ENCODE data around the gene NGB. TPM values are rescaled to one million over a fixed set of nuclear protein-coding genes. Genes with fewer than 3 reads are reported as not detected.

Gene NGB
- total and polyA plus RNA-seq, 2 donors (not counting 1 experiment from before 2014, with no cell fraction given): not detected

DNA sequence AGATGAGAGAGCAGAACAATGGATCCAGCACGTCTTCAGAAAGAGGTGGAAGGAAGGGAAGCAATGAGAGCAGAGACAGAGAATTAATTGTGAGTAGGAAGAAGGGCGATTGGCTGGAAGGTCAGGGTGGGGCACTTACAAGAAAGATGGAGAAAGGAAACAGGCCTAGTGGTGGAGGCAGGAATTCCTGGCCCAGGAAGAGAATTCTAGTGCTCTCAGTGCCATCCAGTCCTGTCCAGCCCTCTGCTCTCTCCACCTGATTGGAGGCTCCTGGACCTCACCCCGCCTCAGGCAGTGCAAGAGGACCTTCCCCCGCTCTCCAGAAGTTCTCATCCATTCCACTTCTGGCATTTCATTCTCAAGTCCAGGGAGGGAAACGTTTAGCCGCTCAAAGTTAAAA is 43.0 kb downstream of the NGB start:
- Histone ChIP-seq H3K4me2 (replicated peaks; ENCODE audit: low read depth, low read length, poor library complexity, severe bottlenecking) (no peak overlapping the region), H3K4me1 (ENCODE audit: control insufficient read depth in 2 of 2, insufficient read depth in 2 of 2, low read length in 2 of 2) (no peaks in the 10 kb centered on the region), H3K27ac (ENCODE audit: low read length in 2 of 2) (no peak overlapping the region), H2AFZ (ENCODE audit: insufficient read depth, low read depth, low read length, poor library complexity, severe bottlenecking) (no peak overlapping the region), H3K9me3 (ENCODE audit: control extremely low read depth in 1 of 3, control insufficient read depth in 2 of 3, insufficient read depth in 1 of 3, low read length in 2 of 3) (no peaks in the 10 kb centered on the region), H3K4me3 (ENCODE audit: control extremely low read depth in 1 of 5, extremely low read depth in 1 of 5, insufficient read depth in 1 of 5, low read depth in 2 of 5, low read length in 4 of 5) (no peak overlapping the region), H4K20me1 (ENCODE audit: control insufficient read depth, insufficient read depth, low read length, poor library complexity, severe bottlenecking) (no peaks in the 10 kb centered on the region), H3K79me2 (ENCODE audit: control insufficient read depth, insufficient read depth, low read length) (no peaks in the 10 kb centered on the region), H3K27me3 (replicated peaks in 1 of 4; ENCODE audit: control extremely low read depth in 1 of 4, control insufficient read depth in 3 of 4, insufficient read depth in 4 of 4, low read length in 3 of 4) (no peaks in the 10 kb centered on the region), H3K9ac (ENCODE audit: low read length) (no peak overlapping the region), H3K36me3 (replicated peaks in 1 of 2; ENCODE audit: control extremely low read depth in 1 of 2, control insufficient read depth in 1 of 2, extremely low read depth in 1 of 2, insufficient read depth in 2 of 2, low read length in 1 of 2) (no peaks in the 10 kb centered on the region)
- Mint-ChIP-seq H3K27me3 (peaks cover 5% of the 10 kb centered on the region), H3K4me3 (no peak overlapping the region), H3K4me1 (no peaks in the 10 kb centered on the region), H3K27ac (no peak overlapping the region), H3K9me3 (ENCODE audit: insufficient read depth) (no peaks in the 10 kb centered on the region)
- DNase-seq (no peak), ATAC-seq (ENCODE audit: low read depth) (no peak)
- no peak for TF ChIP-seq EZH2 (IDR thresholded peaks at IDR 0.05; ENCODE audit: borderline replicate concordance, insufficient read depth, low read depth, low read length, poor library complexity, severe bottlenecking)
- TF ChIP-seq, protein P1, sequence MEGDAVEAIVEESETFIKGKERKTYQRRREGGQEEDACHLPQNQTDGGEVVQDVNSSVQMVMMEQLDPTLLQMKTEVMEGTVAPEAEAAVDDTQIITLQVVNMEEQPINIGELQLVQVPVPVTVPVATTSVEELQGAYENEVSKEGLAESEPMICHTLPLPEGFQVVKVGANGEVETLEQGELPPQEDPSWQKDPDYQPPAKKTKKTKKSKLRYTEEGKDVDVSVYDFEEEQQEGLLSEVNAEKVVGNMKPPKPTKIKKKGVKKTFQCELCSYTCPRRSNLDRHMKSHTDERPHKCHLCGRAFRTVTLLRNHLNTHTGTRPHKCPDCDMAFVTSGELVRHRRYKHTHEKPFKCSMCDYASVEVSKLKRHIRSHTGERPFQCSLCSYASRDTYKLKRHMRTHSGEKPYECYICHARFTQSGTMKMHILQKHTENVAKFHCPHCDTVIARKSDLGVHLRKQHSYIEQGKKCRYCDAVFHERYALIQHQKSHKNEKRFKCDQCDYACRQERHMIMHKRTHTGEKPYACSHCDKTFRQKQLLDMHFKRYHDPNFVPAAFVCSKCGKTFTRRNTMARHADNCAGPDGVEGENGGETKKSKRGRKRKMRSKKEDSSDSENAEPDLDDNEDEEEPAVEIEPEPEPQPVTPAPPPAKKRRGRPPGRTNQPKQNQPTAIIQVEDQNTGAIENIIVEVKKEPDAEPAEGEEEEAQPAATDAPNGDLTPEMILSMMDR (IDR thresholded peaks at IDR 0.05): no peak
- ChIA-PET POLR2A (no interaction called here), CTCF (interaction anchor here (0.7 kb wide), 1 partner anchor 11 kb away, joined by 3 read pairs; no protein-coding TSS in a partner anchor)
- 58% methylated on average over 4 of the region's 6 CpGs for WGBS (ENCODE audit: insufficient coverage)
- intact Hi-C loops (cut with micrococcal nuclease): no loop called here

DNA sequence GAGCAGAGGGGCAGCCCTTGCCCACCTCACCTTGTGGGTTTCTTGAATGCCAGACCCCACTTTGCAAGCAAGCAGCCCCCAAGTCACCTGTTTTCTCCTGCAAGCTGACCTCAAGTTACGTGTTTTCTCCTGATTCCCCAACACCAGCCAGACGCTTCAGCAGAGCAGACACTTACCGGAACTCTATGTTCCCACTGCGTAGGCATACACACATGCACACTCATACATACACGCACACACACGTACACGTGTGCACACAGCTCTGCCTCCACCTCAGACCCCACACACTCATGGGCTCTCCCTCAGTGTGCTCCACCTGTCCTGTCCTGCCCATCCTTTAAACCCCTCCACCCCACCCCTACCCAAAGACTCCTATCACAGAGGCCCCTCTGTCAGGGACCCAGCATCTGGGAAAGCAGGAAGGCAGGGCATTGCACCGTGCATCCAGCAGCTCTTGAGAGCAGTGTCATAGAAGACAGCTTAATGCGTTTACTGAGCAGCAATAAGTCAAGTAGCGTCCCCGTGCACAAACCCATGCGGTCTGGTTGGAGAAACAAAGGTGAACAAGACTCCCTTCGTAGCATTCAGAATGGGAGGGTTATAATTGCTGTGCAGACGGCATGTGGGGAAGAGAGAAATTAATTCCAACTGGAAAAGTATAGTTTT is 45.0 kb downstream of the NGB start:
- H3K36me3 ChIP-seq (replicated peaks in 1 of 2; ENCODE audit: control extremely low read depth in 1 of 2, control insufficient read depth in 1 of 2, extremely low read depth in 1 of 2, insufficient read depth in 2 of 2, low read length in 1 of 2): no peaks in the 10 kb centered on the region
- H3K4me2 ChIP-seq (replicated peaks; ENCODE audit: low read depth, low read length, poor library complexity, severe bottlenecking): no peak overlapping the region
- no peak overlapping the region for H3K4me3 Mint-ChIP-seq
- WGBS (ENCODE audit: insufficient coverage): 87% methylated on average over 14 of the region's 14 CpGs
- H3K27ac ChIP-seq (ENCODE audit: low read length in 2 of 2): no peak overlapping the region
- H4K20me1 ChIP-seq (ENCODE audit: control insufficient read depth, insufficient read depth, low read length, poor library complexity, severe bottlenecking): no peaks in the 10 kb centered on the region
- no peaks in the 10 kb centered on the region for H3K79me2 ChIP-seq (ENCODE audit: control insufficient read depth, insufficient read depth, low read length)
- H3K4me1 Mint-ChIP-seq: no peaks in the 10 kb centered on the region
- H3K27ac Mint-ChIP-seq: no peak overlapping the region
- no peak for TF ChIP-seq EZH2 (IDR thresholded peaks at IDR 0.05; ENCODE audit: borderline replicate concordance, insufficient read depth, low read depth, low read length, poor library complexity, severe bottlenecking)
- TF ChIP-seq, protein P1 (IDR thresholded peaks at IDR 0.05): no peak
- DNase-seq (no peak), ATAC-seq (ENCODE audit: low read depth) (no peak)
- intact Hi-C loops (cut with micrococcal nuclease): no loop called here
- H3K4me3 ChIP-seq (ENCODE audit: control extremely low read depth in 1 of 5, extremely low read depth in 1 of 5, insufficient read depth in 1 of 5, low read depth in 2 of 5, low read length in 4 of 5): no peak overlapping the region
- H3K4me1 ChIP-seq (ENCODE audit: control insufficient read depth in 2 of 2, insufficient read depth in 2 of 2, low read length in 2 of 2): no peaks in the 10 kb centered on the region
- no peaks in the 10 kb centered on the region for H3K27me3 Mint-ChIP-seq
- no peak overlapping the region for H2AFZ ChIP-seq (ENCODE audit: insufficient read depth, low read depth, low read length, poor library complexity, severe bottlenecking)
- no peaks in the 10 kb centered on the region for H3K9me3 ChIP-seq (ENCODE audit: control extremely low read depth in 1 of 3, control insufficient read depth in 2 of 3, insufficient read depth in 1 of 3, low read length in 2 of 3)
- no peak overlapping the region for H3K9ac ChIP-seq (ENCODE audit: low read length)
- ChIA-PET CTCF (interaction anchor here (0.7 kb wide), 1 partner anchor 37 kb away, joined by 5 read pairs; no protein-coding TSS in a partner anchor), POLR2A (no interaction called here)
- no peaks in the 10 kb centered on the region for H3K9me3 Mint-ChIP-seq (ENCODE audit: insufficient read depth)
- no peaks in the 10 kb centered on the region for H3K27me3 ChIP-seq (replicated peaks in 1 of 4; ENCODE audit: control extremely low read depth in 1 of 4, control insufficient read depth in 3 of 4, insufficient read depth in 4 of 4, low read length in 3 of 4)

Measured in B cell (primary cell).